ENCODE data around the gene APOM. TPM values are rescaled to one million over a fixed set of nuclear protein-coding genes. Genes with fewer than 3 reads are reported as not detected.

The APOM gene
- total RNA-seq, 1 donor from 2014 or later: 2.4 TPM

GRCh38 chr6:31680226-31681134 is 24.8 kb downstream of the APOM start, which contains the start of gene LY6G5C:
Gene LY6G5C (minus strand): TSS chr6:31681067. CDS start chr6:31680373, 694 bp downstream.
- DNase-seq (ENCODE audit: low spot score): peak; percentile 89

GRCh38 chr6:31681135-31681671 is 25.5 kb downstream of the APOM start:
- no peak for DNase-seq (ENCODE audit: low spot score)

GRCh38 chr6:31683591-31683990 is 27.9 kb downstream of the APOM start:
- DNase-seq (ENCODE audit: low spot score): no peak

- DNase-seq (ENCODE audit: low spot score): no peak
Observed at GRCh38 chr6:31686483-31686882, 30.8 kb downstream of the APOM start.

- no peak for DNase-seq (ENCODE audit: low spot score)
Observed at GRCh38 chr6:31687321-31687720, 31.6 kb downstream of the APOM start.

GRCh38 chr6:31687860-31688693 is 32.4 kb downstream of the APOM start:
- DNase-seq (ENCODE audit: low spot score): no peak

GRCh38 chr6:31689249-31690110 is 33.8 kb downstream of the APOM start:
- no peak for DNase-seq (ENCODE audit: low spot score)

GRCh38 chr6:31690231-31691077 is 34.8 kb downstream of the APOM start:
- no peak for DNase-seq (ENCODE audit: low spot score)

GRCh38 chr6:31691078-31691463 is 35.4 kb downstream of the APOM start:
- no peak for DNase-seq (ENCODE audit: low spot score)

GRCh38 chr6:31691564-31692108 is 35.9 kb downstream of the APOM start:
- DNase-seq (ENCODE audit: low spot score): no peak

- DNase-seq (ENCODE audit: low spot score): no peak
Observed at GRCh38 chr6:31692353-31692752, 36.7 kb downstream of the APOM start.

GRCh38 chr6:31692886-31693285 is 37.2 kb downstream of the APOM start:
- no peak for DNase-seq (ENCODE audit: low spot score)

- no peak for DNase-seq (ENCODE audit: low spot score)
Observed at GRCh38 chr6:31693535-31693934, 37.8 kb downstream of the APOM start.

GRCh38 chr6:31697555-31697954 is 41.9 kb downstream of the APOM start:
- no peak for DNase-seq (ENCODE audit: low spot score)

GRCh38 chr6:31700740-31701401 is 45.2 kb downstream of the APOM start:
- DNase-seq (ENCODE audit: low spot score): no peak

GRCh38 chr6:31701666-31702404 is 46.1 kb downstream of the APOM start:
- no peak for DNase-seq (ENCODE audit: low spot score)

GRCh38 chr6:31702405-31702818 is 46.7 kb downstream of the APOM start:
- DNase-seq (ENCODE audit: low spot score): no peak

- peak; percentile 99 for DNase-seq (ENCODE audit: low spot score)
Observed at GRCh38 chr6:31702819-31703716, 47.4 kb downstream of the APOM start, which contains the start of gene ABHD16A. Gene ABHD16A (minus strand): TSS chr6:31703324. CDS start chr6:31703281, 43 bp downstream.

Measured in ureter (tissue), 1 donor.